Subcutaneous adipose tissue (tissue), 4 donors: ENCODE data around the gene MACROH2A1. TPM values are rescaled to one million over a fixed set of nuclear protein-coding genes. Genes with fewer than 3 reads are reported as not detected.

ENCODE experiments used
- total RNA-seq, 4 donors: library from RNA; depleted of rRNA; stranded (reverse); fragments of >200 nt; gene quantifications; one replicate each; pipeline ENCODE4 v1.1.0, GENCODE V29; 2016
- TF ChIP-seq, protein P1 (sequence below): fragments of 450-650 bp; IDR thresholded peaks from one replicate; pipeline ENCODE4 v1.5.1; 2016; ENCODE audit warnings: low read depth, mild to moderate bottlenecking, control low read depth, antibody characterized with exemption, moderate library complexity

Gene MACROH2A1
- total RNA-seq, 4 donors from 2014 or later: 207 to 426 (median 282) TPM

DNA sequence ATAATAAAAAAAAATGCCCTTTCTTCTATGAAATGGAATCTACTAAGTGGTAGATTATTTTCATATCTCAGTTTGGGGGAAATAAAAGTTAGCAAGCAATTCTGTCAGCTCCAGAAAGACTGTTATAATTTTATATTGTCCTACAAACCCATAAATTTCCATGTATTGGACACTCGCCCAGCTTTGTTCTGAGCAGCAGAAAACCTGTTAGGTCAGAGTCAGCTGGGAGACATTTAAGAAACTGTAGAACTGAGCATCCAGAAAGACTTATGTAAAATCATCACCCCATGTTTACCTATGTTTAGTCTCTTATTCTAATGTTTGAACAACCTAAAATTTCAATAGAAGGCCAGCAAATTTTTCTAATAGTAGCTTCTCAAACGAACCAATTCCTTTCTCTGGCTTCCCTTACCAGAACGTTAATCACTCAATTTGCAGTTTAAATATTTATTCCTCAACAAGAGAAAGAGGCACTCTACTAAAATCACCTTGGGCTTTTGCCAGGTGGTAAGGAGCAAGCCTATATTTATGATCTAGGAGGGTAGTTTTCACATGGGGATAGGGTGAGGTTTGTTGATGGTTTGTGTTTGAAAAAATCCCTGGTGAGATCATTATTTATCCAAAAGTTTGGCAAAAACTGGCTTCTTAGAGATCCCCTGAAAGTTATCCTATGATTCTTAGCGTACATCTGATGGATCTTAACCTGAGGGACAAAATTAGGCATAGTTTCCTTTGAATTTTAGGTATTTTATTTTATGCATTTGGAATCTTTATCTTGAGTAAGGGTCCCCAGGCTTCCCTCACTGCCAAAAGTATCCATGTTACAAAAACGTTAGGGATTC is 34.4 kb downstream of the MACROH2A1 start:
- TF ChIP-seq, protein P1, sequence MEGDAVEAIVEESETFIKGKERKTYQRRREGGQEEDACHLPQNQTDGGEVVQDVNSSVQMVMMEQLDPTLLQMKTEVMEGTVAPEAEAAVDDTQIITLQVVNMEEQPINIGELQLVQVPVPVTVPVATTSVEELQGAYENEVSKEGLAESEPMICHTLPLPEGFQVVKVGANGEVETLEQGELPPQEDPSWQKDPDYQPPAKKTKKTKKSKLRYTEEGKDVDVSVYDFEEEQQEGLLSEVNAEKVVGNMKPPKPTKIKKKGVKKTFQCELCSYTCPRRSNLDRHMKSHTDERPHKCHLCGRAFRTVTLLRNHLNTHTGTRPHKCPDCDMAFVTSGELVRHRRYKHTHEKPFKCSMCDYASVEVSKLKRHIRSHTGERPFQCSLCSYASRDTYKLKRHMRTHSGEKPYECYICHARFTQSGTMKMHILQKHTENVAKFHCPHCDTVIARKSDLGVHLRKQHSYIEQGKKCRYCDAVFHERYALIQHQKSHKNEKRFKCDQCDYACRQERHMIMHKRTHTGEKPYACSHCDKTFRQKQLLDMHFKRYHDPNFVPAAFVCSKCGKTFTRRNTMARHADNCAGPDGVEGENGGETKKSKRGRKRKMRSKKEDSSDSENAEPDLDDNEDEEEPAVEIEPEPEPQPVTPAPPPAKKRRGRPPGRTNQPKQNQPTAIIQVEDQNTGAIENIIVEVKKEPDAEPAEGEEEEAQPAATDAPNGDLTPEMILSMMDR: no peak

DNA sequence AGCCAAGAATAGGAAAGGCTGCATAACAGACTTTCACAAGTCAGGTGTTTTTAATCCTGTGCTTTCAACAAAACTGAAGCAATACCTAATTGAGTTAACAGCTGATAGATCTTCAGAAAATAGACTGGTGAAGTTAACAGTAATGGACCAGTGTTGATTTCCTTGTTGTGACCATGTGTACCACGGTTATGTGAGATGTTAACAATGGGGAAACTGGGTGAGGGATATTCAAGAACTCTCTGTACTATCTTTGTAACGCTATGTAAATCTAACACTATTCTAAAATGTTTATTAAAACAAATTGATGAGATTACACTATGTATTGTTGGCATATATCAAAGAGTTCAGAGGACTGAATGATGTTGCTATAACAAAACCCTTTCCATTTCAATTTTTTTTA is 36.9 kb downstream of the MACROH2A1 start:
- TF ChIP-seq, protein P1: no peak

DNA sequence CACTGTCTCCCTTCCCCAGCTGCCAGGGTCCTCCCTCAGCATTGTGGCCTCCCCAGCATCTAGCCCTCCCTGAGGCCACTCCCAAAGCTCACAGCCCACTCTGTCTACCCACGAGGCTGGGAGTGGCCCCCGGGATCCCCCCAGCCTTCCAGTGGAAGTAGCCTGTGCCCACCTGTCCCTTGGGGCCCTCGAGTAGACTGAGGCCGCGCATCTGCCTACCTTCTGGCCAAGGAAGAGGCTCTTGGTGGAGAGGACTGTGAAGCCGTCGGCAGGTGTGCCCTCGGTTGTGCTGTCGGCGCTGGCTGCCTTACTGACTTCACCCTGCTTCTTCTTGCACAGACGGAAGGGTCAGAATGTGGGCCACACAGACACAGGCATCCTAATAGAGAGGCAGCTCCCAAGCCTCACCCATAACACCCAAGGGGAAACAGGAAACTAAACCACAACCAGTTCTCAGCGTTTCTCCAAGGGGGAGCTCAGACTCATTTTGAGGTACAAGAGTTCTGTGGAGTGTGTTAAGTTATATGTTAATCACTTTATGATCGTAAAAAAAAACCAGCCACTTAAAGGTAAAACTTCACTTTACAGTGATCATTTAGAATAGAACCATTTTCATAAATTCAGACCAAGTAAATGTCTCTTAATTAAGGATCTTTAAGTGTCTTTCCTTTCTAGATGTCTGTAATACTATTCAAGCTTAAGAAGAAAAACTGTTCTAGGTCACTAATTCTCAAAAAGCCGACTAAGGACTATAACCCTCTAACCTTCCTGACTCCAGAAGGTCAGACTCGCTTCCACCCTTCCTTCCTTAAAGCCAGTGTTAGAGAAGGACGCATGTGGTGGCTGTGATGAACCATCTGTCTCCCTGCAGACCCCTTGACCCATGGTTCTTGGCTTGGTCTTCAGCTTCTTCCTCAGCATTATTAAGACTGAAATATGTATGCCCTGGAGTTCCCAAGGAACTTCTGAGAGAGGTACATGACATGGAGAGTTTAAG is 38.5 kb downstream of the MACROH2A1 start:
- TF ChIP-seq, protein P1: no peak

DNA sequence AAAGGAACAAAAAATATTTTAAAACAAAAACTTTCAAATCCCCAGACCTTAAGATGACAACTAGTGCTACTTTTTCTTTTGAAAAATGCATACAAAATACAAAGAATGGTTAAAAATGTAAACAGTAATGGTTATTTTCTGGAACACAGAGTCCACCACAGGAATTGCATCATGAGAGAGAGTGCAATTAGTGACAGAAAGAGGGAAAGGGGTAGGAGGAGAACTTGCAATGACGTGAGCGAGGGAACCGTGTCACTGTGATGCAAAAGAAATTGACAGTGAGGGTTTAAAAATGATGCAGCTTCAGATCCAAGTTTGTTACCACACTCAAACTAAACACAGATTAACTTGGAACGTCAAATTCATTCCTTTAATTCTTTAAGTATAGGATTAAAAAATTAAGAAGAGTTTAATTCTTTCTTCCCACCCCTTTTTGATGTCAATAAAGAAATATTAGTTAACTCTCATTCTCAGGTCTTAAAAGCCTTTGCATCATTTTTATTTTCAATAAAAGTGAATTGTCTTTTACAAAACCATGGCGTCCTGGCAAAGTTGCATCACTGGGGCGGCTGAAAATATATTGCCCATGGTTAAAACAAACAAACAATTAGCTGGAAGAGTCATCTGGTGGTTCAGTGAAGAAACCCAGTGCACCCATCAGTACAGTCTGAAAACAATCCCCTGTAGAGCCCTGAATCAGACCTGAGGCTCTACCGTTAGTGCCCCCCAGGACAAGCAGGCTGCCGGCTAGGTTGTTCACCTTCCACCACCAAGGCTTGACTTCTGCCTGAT is 39.5 kb downstream of the MACROH2A1 start:
- TF ChIP-seq, protein P1: no peak

DNA sequence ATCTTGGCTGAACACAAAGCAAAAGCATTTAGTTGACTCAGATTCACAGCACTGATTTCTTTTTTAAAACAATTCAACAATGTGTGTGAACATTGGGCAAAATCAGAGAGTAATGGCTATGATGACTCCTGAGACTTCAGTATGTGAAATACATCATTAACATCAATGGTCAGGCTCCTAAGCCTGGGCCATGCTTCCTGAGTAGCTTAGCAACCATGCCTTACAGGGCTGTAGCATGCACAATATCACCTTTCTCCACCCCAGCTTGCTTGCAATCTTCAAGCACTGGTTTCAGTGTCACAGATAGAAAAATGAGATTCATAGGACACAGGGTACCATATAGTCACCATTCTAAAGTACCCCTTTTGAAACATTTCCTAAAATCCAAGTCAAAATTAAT is 41.3 kb downstream of the MACROH2A1 start:
- TF ChIP-seq, protein P1: no peak

DNA sequence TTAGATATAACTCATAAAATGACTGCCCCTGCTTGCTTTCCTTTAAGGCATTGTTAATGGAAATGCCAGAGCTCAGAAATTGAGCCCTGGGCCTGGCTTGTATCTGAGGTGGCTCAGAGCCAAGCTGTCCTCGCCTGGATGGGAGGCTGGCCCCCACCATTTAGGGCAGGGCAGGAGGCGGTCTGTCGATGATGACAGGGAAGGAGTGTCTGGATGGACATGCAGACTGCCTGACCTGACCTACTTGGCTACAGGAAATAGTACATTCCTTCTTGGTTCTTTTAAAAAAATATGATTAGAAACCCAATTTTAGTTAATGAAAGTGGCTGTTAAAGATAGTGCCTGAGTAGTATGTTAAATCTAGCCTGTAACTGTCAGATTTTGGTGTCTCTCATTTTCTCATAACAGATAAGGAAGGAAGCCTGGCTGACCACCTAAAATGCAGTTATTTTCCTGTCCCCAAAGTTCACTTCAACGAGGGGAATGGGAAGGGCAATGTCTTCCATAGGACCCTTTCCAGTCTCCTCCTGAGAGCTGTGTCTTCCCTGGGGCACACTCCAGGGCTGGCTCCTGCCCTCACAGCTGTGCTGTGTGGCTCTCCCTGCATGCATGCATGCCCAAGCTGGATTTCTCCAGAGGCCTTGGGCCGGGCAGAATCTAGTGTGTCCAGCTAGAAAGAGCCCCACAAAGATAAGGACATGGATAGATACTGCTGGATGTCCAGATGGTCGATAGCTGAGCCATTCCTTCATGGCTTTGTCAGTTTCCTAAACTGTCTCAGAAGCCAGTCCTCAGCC is 42.3 kb downstream of the MACROH2A1 start:
- TF ChIP-seq, protein P1: no peak
